Activated T-cell treated with anti-CD3 and anti-CD28 coated beads, Interleukin-2, amount 50 U/mL, for 72 hours (primary cell): ENCODE measurements around the gene POU2F3. TPM values are rescaled to one million over a fixed set of nuclear protein-coding genes. Genes with fewer than 3 reads are reported as not detected.

Experiments
- ATAC-seq, 2 donors: fragments of 150-1000 bp; cut with Tn5 transposase; replicated peaks in 1 of 2; 2 replicates each; pipeline ENCODE4 v1.10.0; 2021; ENCODE audit warnings: moderate library complexity in 2 of 2, mild to moderate bottlenecking in 1 of 2
- DNase-seq, 2 donors: peaks; one replicate each; pipeline ENCODE4 v3.0.0; 2021 to 2022; ENCODE audit warnings: mixed read lengths in 1 of 2
- H3K27ac Mint-ChIP-seq: one replicate; pipeline ENCODE4 v1.8.0; 2022; ENCODE audit warnings: mild to moderate bottlenecking, moderate library complexity, mixed read lengths
- H3K27me3 Mint-ChIP-seq: one replicate; pipeline ENCODE4 v1.8.0; 2022; ENCODE audit warnings: low read depth, mixed read lengths
- H3K36me3 Mint-ChIP-seq, 2 donors: one replicate each; pipeline ENCODE4 v1.8.0; 2022; ENCODE audit warnings: mixed read lengths in 2 of 2, mild to moderate bottlenecking in 1 of 2; ENCODE audit not compliant: insufficient read depth in 2 of 2
- H3K4me1 Mint-ChIP-seq: one replicate; pipeline ENCODE4 v1.8.0; 2022; ENCODE audit warnings: low read depth, mixed read lengths
- H3K4me3 Mint-ChIP-seq, 2 donors: one replicate each; pipeline ENCODE4 v1.8.0; 2022; ENCODE audit warnings: mild to moderate bottlenecking in 2 of 2, mixed read lengths in 2 of 2, moderate library complexity in 2 of 2
- H3K9me3 Mint-ChIP-seq, 2 donors: one replicate each; pipeline ENCODE4 v1.8.0; 2022; ENCODE audit warnings: mixed read lengths in 2 of 2
- total RNA-seq, 2 donors: library from RNA; stranded (reverse); gene quantifications; one replicate each; pipeline ENCODE4 v1.2.3, GENCODE V29; 2022

Gene POU2F3
- total RNA-seq, 2 donors from 2014 or later: 0.14 to 0.39 TPM

- Mint-ChIP-seq H3K4me1 (peaks cover 23% of the 10 kb centered on the region), H3K27ac (no peak overlapping the region), H3K4me3 (no peak overlapping the region), H3K27me3 (peaks cover 55% of the 10 kb centered on the region), H3K36me3 (peaks cover 3% of the 10 kb centered on the region in 2 donors), H3K9me3 (peaks cover 0 to 2% of the 10 kb centered on the region in 2 donors)
- DNase-seq: no peak
- no peak for ATAC-seq
These were observed 106.3 kb downstream of the POU2F3 start for GRCh38 chr11:120346233-120346632.

- no peak for ATAC-seq
- no peak overlapping the region for H3K27ac Mint-ChIP-seq
- no peaks in the 10 kb centered on the region for H3K9me3 Mint-ChIP-seq
- peaks cover 6% of the 10 kb centered on the region for H3K4me1 Mint-ChIP-seq
- H3K36me3 Mint-ChIP-seq: no peaks in the 10 kb centered on the region
- peaks cover 59% of the 10 kb centered on the region for H3K27me3 Mint-ChIP-seq
- no peak for DNase-seq
- H3K4me3 Mint-ChIP-seq: no peak overlapping the region
These were observed 110.7 kb downstream of the POU2F3 start for GRCh38 chr11:120350637-120351036.

- Mint-ChIP-seq H3K9me3 (no peaks in the 10 kb centered on the region), H3K27me3 (peaks cover 56% of the 10 kb centered on the region), H3K4me3 (no peak overlapping the region), H3K4me1 (no peaks in the 10 kb centered on the region), H3K36me3 (no peaks in the 10 kb centered on the region), H3K27ac (no peak overlapping the region)
- DNase-seq: no peak
- ATAC-seq: no peak
These were observed 112.5 kb downstream of the POU2F3 start for GRCh38 chr11:120352405-120352804.

GRCh38 chr11:120354068-120354467, 114.1 kb downstream of the POU2F3 start:
- H3K9me3 Mint-ChIP-seq: no peaks in the 10 kb centered on the region
- DNase-seq (no peak), ATAC-seq (no peak)
- peaks cover 56% of the 10 kb centered on the region for H3K27me3 Mint-ChIP-seq
- H3K36me3 Mint-ChIP-seq: no peaks in the 10 kb centered on the region
- H3K4me1 Mint-ChIP-seq: no peaks in the 10 kb centered on the region
- no peak overlapping the region for H3K27ac Mint-ChIP-seq
- no peak overlapping the region for H3K4me3 Mint-ChIP-seq

- no peak overlapping the region for H3K27ac Mint-ChIP-seq
- H3K4me3 Mint-ChIP-seq: no peak overlapping the region
- H3K36me3 Mint-ChIP-seq: no peaks in the 10 kb centered on the region
- DNase-seq (no peak), ATAC-seq (no peak)
- no peaks in the 10 kb centered on the region for H3K4me1 Mint-ChIP-seq
- peaks cover 49% of the 10 kb centered on the region for H3K27me3 Mint-ChIP-seq
- no peaks in the 10 kb centered on the region for H3K9me3 Mint-ChIP-seq
These were observed 114.8 kb downstream of the POU2F3 start for GRCh38 chr11:120354779-120355178.

GRCh38 chr11:120357620-120358019, 117.7 kb downstream of the POU2F3 start:
- H3K4me1 Mint-ChIP-seq: no peaks in the 10 kb centered on the region
- H3K9me3 Mint-ChIP-seq: no peaks in the 10 kb centered on the region
- no peak overlapping the region for H3K4me3 Mint-ChIP-seq
- H3K27ac Mint-ChIP-seq: no peak overlapping the region
- H3K27me3 Mint-ChIP-seq: peaks cover 46% of the 10 kb centered on the region
- H3K36me3 Mint-ChIP-seq: no peaks in the 10 kb centered on the region
- DNase-seq (no peak), ATAC-seq (no peak)

GRCh38 chr11:120358729-120359128, 118.8 kb downstream of the POU2F3 start:
- no peak for ATAC-seq
- peaks cover 44% of the 10 kb centered on the region for H3K27me3 Mint-ChIP-seq
- no peak for DNase-seq

GRCh38 chr11:120363436-120363835, 123.5 kb downstream of the POU2F3 start:
- DNase-seq: no peak
- Mint-ChIP-seq H3K27ac (no peak overlapping the region), H3K27me3 (peaks cover 16% of the 10 kb centered on the region), H3K36me3 (no peaks in the 10 kb centered on the region), H3K9me3 (no peaks in the 10 kb centered on the region), H3K4me1 (no peaks in the 10 kb centered on the region), H3K4me3 (no peak overlapping the region)
- no peak for ATAC-seq

More at GRCh38 chr11:120358729-120359128, 118.8 kb downstream of the POU2F3 start:
- Mint-ChIP-seq H3K9me3 (no peaks in the 10 kb centered on the region), H3K4me3 (no peak overlapping the region), H3K27ac (no peak overlapping the region), H3K36me3 (no peaks in the 10 kb centered on the region), H3K4me1 (no peaks in the 10 kb centered on the region)

GRCh38 chr11:120365512-120365911, 125.6 kb downstream of the POU2F3 start:
- no peaks in the 10 kb centered on the region for H3K9me3 Mint-ChIP-seq
- ATAC-seq (no peak), DNase-seq (no peak)
- no peak overlapping the region for H3K27ac Mint-ChIP-seq
- H3K36me3 Mint-ChIP-seq: no peaks in the 10 kb centered on the region
- H3K4me1 Mint-ChIP-seq: no peaks in the 10 kb centered on the region
- no peak overlapping the region for H3K4me3 Mint-ChIP-seq
- peaks cover 16% of the 10 kb centered on the region for H3K27me3 Mint-ChIP-seq

Other genes with a start within 250 kb of the POU2F3 start
- gene TRIM29, start 102.0 kb upstream of the POU2F3 start, total RNA-seq: not detected
- gene OAF, start 29.1 kb upstream of the POU2F3 start, total RNA-seq: 1 to 10 TPM; 1.2 to 2.4 TPM
- 1 to 10 TPM; 2.0 to 2.8 TPM for gene TLCD5, start 85.2 kb downstream of the POU2F3 start, total RNA-seq
- gene ARHGEF12, start 96.3 kb downstream of the POU2F3 start, total RNA-seq: 10 to 100 TPM; 16.1 to 20.5 TPM